Measurements from ENCODE around the gene AMOTL2.

The AMOTL2 gene

DNA sequence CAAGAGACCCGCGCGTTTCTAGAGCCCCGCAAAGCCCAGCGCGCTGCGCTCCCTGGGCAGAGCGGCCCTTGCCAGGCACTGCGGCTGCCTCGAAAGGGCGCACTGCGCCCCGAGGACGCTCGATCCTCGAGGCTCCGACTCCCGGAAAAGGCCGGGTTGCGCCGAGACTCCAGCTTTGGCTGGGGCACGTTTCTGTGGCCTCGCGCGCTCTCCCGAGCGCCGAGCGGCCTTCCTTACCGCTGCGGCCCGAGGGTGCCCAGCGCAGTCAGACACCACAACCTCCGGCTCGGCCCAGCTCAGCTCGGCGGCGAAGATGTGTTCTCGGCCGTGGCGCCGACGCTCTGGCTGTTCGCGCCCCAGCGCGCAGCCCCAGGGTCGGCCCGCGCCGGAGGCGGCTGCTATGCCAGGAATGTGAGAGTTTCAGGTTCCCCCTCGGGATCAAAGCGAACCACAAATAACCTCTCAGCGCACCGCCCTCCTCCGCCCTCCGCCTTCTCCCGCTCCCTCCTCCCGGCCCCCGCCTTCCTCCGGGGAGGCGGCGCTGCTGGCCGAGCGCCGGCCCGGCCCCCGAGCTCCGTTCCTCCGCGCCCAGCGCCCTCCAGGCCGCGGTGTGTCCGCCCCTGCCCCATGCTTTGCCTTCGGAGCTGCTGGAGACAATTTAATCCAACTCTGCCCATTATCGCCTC lies at the start of gene AMOTL2:
Gene AMOTL2, minus strand, starts transcription at position 343 of the 686 bp plus-strand sequence. CDS start 3,014 bp downstream, outside the sequence.
- DNase-seq, result no peak

DNA sequence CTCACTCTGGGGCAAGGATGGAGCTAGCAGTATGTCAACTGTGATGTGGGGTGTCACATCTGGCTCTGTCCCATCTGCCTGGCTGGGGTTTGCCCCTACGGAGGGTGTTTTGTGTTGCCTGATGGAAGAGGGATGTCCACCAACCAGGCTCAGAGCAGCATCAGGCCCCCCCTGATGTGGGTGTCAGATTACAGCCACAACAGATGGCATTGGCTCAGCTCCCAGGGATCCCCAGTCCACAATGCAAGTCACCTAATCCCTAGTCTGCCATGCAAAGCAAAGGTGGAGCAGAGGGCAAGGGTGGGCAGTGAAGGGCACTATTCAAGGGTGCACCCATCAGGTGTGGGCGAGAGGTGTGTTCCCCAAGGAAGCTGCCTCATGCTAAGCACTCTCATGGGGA lies 48.9 kb upstream of the AMOTL2 start:
- DNase-seq, result no peak

DNA sequence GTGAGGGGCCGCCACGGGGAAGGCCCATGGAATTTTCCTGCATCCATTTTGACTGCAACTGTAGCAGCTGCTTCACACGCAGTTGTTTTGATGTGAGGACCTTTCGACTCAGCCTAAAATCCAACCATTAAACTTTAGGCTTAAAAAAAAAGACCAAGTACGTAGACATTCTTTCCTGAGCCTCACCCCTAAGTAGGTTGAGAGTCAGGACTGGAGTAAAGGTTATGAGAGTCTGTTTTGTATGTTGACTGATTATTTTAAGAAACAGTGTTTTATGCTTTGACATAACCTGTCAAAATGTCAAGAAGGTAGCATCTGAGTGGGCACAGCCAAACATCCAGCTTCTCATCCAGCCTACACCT lies 45.7 kb upstream of the AMOTL2 start:
- no peak for DNase-seq

DNA sequence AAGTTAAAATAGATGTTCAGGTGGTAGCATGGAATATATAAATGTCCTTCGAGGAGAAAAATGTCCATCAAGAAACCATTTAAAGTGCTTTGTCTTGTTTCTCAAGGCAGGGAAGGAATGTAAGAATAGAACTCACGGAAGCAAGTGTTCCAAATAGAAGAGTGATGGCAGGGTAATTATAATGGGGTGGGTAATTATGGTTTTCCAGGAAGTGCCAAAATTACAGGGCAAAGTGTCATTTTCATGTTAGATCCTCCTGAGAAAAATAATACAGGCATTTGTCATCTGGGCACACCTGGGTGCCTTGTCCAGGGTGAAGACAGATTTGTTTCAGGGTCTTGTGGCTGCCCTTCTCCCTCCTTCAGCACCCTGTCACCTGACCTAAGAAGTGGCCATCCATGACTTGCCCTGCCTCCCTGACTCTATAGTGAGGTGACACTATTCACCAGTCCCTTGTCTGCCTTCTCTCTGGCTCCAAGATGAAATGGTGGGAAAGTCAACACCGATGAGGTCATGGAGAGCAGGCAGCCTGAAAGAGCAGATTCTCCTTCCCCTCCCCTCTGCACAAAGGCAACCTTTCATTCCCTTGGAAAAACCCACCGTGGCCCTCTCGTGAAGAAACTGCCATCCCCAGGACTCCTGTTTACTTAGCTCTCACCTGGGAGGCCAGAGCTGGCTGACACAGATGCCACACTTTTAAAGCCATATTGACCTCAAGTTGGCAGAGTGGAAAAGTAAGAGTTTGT lies 45.1 kb upstream of the AMOTL2 start:
- DNase-seq, result no peak

DNA sequence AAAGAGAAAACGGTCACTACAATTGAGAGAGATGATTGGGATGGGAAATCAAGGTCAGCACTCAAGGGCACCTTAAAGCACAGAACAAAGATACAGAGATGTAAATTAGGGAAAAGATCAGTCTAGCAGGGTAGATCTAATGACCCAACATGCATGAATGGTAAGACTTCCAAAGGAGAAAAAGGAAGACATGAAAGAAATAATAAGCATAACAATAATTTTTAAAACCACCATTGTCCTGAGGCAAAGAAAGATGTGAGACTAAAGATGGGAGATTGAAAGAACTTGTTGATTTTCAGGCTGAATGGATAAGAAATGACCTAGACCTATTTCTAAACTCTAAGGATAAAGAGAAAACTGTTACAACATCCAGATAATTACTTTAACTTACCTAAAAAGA lies 34.8 kb upstream of the AMOTL2 start:
- DNase-seq, result no peak

DNA sequence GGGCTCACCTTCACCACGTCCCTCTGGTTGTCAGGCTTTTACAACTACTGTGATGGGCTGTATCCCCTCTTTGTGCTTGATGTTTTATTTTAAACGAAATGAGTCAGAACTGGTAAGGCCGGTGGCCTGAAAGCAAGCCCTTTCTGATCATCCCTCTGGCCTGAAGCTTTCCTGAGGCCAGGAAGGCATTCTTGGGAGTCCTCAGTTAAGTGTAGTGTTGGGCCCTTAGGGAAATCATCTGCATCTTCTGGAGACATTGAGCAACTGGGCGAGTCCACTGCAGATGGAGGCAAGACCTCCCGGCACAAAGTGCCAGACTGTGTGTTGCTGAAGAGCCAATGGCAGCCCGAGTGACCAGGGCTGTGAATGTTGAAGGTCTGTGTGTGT lies 33.0 kb upstream of the AMOTL2 start:
- DNase-seq, result no peak

DNA sequence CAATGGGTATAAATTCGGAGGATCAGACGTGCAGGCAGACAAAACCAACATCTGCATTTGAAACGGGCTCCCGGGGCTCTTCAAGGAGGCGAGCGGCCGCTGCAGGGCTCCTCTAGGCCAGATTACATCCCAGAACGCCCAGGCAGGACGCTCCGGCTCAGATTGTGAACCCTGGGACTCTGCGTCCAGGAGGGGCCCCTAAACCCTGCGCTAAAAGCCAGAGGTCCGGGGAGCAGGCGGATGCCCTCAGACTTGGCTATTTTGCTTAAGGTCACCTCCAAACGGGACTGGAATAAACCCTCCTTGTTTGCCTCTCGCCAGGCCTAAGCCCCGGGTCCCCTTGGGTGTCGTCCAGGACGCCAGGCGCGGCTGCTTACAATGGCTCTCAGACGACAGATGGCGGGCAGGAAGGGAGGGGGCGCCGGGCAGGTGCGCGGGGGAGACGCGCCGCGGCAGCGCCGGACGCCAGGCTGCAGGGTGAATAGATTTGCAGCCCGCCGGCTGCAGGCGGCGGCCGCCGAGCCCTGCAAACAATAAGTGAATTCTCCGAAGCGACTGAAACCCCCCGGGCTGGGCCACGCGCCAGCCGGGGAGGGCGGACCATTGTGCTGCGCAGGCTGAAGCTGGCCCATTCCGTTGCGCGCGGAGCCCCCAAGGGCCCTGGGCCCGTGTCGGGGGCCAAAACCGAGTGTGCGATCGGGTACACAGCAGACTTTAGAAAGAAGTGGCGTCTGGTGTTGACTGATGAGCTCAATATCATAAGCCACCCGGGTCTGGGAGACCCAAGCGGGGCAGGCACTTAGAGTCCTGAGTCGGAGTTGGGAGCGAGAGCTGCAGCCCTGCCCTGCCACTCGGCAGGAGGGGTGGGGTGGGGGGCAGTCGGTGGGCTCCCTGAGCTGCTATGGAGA lies 32.3 kb upstream of the AMOTL2 start:
- no peak for DNase-seq

DNA sequence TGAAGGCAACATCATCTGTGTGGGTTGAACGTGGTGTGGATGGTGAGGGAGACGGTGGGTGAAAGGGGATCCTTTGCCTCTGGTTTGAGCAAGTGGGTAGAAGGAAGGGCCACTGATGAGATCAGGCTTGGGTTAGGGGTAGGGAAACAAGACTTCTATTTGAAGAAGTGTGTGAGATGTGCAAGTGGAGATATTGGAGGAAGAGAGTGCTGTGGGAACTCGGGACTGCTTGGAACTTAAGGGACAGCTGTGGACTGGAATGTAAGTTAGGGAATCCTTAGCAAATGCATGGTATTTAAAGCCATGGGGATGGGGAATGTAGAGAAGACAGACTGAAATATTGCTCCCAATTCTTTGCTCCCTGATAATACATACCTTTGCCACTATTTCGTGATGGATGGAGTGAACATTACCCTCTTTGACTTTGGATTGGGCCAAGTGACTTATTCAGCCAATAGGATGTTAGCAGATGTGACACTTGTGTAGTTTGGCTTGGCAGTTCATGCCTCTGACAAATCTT lies 30.2 kb upstream of the AMOTL2 start:
- DNase-seq, result no peak

DNA sequence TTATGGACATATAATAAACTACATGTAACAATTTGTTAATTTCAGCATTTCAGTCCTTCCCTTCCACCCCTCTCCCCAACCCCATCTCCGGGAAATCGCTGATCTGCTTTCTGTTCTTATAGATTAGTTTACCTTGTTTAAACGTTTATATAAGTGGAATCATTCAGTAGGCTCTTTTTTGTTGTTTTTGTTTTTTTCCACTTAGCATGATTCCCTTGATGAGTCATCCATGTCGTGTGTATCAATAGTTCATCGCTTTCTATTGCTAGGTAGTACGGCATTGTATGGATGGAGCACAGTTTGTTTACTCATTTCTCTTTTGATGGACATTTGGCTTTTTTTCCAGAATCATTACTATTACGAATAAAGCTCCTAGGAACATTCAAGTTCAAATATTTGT lies 23.5 kb upstream of the AMOTL2 start:
- no peak for DNase-seq

DNA sequence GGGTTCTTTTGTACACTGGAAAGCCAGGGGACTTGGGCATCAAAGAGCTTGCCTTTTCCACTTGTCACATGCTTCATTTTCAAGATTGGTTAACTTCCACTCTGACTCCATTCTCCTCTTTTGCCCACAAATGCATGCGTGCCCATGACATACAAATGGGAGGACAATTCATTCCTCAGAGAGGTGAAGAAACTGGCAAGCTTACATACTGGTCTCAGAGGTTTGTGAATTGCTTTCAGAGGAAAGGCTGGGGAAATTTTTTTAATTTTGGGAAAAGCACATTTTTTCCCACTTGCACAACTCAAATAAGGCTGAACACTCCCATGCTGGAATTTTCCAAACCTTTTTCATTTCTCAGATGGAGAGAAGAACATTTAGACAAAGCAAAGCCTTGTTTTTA lies 20.9 kb upstream of the AMOTL2 start:
- no peak for DNase-seq

DNA sequence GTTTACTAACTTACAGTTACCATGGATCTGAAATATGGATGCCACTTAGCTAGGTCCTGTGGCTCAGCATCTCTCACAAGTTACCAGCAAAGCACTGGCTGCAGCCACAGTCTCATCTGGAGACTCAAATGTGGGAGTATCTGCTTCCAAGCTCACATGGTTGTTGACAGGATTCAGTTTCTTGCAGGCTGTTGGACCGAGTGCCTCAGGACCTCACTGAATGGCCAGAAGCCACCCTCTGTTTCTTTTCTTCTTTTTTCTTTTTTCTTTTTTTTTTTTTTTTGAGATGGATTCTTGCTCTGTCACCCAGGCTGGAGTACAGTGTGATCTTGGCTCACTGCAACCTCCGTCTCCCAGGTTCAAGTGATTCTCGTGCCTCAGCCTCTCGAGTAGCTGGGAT lies 20.1 kb upstream of the AMOTL2 start:
- DNase-seq, result no peak

DNA sequence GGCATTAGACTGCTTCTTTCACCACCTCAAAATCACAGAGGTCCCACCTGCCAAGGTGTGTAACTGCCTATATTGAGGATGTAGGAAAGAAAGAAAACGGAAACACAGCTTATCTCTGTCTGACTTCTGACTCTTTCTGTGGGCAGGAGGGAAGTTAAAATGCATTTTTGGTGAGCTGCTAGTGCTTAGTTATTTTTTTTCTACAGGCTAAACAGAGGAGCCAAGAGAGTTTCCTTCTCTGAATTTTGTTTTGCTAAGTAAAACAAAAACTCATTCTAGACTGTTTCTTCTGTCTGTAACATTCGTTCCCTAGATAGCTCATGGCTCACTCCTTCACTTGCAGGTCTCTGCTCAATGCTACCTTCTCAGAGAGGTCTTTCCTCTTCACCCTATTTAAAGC lies 18.8 kb upstream of the AMOTL2 start:
- no peak for DNase-seq

DNA sequence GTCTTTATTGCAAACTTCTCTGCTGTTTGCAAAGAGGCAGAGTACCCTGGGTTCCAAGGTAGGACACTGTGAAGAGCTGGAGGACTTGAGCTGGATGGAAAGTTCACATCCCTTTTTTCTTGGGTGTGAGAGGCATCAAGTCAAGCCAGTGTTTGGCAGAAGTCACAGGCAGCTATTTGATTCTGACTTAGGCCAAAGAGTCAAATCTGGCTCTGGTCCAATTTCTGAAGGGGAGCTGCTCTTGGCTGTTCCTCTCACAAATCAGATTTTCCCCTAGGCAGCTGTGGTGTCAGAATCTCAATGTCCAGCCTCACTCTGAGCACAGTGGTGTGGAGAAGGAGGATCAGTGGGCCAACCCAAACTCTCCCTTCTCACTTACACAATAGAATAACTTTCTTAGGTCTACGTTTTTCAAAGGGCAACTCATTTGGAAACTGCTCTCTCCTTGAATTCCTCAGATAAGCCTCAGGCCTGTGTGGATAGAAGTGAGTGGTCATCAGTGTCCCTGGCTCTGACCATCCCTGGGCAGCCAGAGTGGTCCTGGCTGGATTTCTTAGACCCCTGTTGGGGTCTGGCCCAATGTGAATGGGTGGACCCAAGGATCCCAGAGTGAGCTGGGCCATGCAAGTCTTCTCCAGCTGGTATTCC lies 18.2 kb upstream of the AMOTL2 start:
- DNase-seq, result no peak

DNA sequence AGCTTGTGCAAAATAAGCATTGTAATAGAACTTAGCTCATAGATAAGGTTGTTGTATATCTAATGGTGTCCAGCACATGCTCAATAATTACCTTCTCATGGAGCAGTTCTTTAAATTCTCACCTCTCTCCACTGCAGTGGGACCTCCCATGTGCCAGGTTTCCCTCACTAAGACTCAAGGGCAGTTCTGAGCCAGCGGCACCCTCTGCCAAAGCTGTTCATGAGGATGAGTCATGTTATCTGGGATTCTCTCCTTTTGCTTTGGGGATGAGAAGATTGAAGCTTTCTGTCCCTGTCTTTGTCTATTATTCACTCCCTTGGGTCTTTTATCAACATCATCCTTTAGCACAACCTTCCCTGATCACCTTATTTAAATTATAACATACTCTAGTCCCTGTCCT lies 15.6 kb upstream of the AMOTL2 start:
- DNase-seq, result no peak

DNA sequence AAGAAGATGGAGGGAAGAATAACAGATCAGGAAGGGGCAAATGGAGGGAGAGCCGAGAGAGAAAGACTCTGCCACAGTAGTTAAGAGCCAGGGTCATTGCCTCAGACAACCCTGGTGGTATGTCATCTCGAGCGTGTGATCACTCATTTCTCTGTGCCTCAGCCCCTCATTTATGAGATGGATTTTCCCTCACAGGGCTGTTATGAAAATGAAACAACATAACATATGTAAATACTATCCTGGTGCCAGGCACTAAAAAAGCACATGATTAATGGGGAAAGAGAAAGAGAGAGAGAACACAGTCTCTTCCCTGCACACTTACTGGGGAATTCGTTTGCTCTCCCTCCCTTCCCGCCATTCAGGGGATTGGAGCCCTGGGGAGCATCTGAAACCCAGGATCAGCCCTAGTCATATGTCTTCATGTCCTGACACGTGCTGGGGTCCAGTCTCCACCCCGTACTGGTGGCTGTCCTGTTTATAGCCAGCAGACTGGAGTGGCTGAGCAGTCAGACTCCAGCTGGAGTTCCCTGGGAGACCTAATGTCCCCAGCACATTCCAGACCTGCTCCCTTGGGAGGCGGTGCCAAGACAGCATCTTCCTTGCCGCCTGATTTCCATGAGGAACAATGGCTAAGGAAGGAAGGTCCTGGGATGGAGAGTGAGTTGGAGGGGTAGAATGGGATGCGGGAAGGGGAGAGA lies 14.7 kb upstream of the AMOTL2 start:
- no peak for DNase-seq

DNA sequence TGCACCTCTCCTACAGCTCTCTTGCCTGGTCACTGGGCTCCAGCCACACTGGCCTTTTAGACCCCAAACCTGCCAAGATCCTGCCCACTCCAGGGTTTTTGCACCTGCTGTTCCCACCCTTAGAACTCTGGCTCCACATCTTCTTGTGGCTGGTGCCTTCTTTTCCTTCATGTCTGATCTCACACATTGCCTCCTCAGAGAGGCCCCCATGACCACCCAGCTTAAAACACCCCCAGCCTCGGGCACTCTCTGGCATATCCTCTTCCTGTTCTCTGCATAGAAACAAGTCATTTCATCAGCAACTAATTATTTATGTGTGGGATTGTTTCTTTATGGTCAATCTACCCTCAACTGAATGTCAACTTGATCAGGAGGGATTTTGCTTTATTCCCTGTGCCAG lies 14.0 kb upstream of the AMOTL2 start:
- DNase-seq, result no peak

DNA sequence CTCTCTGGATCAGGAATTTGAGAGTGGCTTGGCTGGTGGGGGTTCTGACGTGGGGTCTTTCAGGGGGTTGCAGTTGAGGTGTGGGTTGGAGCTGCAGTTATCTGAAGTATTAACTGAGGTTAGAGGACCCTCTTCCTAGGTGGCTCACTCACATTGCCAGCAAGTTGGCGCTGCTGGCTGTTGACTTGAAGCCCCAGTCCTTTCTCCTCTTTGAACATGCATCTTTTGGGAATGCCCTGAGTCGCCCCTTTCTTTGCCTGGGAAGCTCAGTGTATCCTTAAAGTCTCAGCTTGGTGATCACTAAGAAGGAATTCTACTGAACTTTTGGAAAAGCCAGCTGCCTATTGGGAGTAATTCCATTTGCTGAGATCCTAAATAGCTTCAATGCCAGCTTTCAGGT lies 13.0 kb upstream of the AMOTL2 start:
- DNase-seq, result no peak

DNA sequence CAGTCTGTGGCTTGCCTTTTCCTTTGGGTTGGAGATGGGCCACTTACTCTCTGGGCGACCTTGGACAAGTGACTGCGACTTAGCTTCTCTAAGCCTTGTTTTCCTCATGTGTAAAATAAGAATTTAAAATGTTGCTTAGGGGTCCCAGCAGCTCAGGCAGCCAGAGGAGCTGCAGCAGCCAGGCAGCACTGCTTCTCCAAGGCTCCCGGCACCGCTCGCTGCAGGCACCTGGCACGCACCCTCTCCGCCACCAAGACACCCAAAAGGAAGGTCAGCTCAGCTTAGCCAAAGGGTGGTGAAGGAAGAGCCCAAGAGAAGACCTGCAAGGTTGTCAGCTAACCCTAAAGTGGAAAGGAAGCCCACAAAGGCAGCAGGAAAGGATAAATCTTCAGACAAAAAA lies 10.7 kb upstream of the AMOTL2 start:
- DNase-seq, result no peak

DNA sequence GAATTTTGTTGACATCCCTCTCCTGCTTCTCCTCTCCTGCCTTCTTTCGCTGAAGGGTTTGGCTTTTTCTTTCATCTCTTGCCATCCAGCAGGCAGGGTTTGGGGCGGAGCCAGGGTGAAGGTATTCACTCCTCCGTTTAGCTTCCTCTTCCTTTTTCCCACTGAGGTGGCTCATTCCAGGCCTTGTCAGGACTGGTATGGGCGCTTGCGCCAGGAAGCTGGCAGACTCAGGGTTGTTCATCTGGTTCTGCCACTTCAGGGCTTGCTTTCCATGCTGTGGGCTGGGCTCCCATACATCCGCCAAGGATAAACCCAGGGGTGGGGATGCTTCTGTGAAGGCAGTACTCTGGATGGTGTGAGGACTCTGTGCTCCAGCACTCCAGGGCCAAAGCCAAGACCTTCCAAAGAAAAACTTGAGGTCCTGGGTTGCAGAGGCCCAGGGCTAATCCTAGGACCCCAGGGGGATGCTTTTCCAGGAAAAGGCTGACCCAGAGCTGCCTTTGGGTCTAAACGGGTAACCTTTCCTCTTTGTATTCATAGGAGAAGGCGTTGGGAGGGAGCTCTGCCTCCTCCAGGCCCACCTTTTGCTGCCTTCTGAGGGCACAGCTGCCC lies 7.7 kb upstream of the AMOTL2 start:
- DNase-seq, result no peak

DNA sequence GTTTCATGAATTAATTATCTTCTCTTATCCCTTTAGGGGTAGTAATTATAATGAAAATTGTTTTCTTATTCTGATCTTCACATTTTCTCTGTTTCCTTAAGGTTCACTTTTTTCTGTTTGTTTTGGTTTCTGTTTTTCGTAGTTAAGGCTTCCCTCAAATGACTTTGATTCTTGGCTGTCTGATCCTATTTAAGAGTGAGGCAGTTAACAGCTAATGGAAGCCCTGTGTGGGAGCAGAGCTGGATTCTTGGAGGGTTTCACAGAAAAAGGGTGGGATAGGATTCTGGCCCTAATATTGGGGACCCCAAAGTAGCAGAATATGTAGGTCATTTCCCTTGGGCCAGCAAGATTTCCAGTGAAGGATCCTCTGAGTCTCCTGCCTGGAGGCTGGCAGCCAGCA lies 6.8 kb upstream of the AMOTL2 start:
- no peak for DNase-seq

DNA sequence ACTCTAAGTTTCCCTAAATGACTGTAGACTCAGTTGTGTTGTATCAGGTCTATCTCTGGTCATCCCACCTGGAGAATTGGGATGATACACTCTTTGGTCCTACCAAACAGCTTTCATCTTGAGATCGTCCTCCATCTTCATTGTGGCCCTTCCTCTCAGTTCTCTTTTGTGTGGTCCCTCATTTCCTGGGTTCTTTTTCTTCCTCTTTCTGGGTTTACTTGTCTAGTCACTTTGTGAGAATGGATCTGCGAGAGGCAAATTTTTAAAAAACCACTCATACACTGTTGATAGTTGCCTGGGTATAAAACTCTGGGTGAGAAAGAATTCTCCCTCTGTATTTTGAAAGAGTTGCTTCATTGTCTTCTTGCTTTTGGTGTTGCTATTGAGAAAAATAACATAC lies 6.0 kb upstream of the AMOTL2 start:
- no peak for DNase-seq

DNA sequence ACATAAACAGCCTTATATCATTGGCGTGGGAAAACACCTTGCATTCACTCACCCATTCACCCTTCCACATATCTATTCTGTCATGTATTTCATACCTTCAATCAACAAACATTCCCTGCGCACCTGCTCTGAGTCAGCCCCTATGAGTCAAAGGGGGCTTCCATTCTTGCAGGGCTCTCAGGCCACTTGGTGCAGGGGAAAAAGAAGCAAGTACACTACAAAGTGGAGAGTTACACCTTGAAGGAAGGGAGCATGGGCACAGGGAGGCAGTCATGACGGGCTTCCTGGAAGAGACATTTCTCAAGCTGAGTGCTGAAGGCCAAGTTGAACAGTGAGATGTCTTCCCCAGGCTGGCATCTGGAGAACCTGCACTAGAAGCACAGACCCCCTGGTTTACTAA lies 4.6 kb upstream of the AMOTL2 start:
- no peak for DNase-seq

Measured in activated T-cell treated with anti-CD3 and anti-CD28 coated beads for 4 hours (primary cell).